HG02885 (cell line): Measurements from ENCODE around the gene CES2.
"Not testable (repeated sequence)": the region's sequence is repeated elsewhere in the genome, so short reads cannot be mapped to it uniquely, and the experiment has no call there.

Source experiments
- ATAC-seq: cut with Tn5 transposase; IDR thresholded peaks from one replicate; pipeline ENCODE4 v1.9.1; 2021; ENCODE audit warnings: mild to moderate bottlenecking; ENCODE audit not compliant: unreplicated experiment, poor library complexity

The CES2 gene

GRCh38 chr16:66974932-66975246 is 39.6 kb downstream of the CES2 start:
- ATAC-seq, result not testable (repeated sequence)

GRCh38 chr16:66975302-66975893 is 40.1 kb downstream of the CES2 start:
- no peak for ATAC-seq

DNA sequence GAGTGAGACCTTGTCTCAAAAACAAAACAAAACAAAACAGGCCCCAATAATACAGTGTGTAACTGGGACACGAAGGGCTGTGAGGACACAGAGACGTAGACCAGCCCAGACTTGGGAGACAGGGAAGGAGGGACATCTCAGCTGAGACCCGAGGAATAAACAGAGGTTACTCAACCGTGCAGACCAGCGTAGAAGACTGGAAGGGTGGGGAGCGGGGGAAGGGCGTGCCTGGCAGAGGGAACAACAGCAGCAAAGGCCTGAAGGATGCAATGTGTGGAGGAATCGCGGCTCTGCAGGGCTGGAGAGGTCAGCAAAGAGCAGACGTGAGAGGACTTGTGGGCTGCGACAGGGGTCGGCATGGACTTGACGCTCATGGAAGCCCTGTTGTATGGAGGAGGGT is 41.4 kb downstream of the CES2 start:
- no peak for ATAC-seq

DNA sequence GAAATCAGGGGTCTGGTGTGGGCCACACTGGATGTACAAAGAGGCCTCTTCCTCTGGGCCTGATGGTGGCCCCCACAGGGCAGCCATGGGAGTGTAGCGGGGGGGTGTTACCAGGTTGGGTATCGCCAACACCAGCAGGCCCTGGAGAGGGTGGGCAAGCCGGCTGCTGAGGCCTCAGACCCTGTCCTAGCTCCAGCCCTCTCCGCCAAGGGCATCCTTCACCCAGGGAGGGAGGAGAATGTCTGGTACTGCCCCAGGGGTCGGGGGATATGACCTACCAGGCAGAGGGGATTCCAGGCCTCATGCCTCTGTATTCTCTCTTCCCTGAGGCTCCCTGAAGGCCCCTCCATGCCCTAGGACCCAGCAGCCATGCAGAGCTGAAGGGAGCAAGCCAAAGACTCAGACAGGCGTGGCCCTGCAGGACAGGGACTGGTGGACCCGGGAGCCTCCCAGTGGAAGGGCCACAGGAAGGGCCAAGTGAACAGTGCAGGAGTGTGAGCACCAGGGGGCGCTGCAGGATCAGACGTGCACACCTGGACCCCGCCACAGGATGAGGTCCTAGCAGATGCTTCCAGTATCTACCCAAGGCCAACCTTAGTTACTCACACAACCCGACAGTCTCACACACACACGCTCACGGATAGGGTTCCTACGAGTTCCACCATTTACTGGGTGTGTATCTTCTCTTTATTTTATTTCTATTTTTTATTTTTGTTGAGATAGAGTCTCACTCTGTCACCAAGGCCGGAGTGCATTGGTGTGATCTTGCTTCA is 42.2 kb downstream of the CES2 start:
- ATAC-seq, result peak; percentile 81

GRCh38 chr16:66979011-66979717 is 43.8 kb downstream of the CES2 start:
- ATAC-seq, result no peak

DNA sequence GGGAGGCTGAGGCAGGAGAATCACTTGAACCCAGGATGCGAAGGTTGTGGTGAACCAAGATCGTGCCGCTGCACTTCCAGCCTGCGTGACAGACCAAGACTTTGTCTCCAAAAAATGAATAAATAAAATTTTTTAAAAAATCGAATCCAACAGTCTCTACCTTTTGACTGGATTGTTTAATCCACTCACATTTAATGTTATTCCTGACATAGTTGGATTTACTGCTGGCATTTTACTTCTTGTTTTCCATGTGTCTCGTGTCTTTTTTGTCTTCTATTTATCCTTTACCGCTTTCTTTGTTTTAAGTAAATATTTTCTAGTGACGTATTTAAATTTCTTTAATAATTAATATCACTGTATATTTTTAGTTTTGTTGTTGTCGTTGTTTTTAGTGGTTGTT is 47.7 kb downstream of the CES2 start:
- ATAC-seq, result no peak

- ATAC-seq, result no peak
Observed at GRCh38 chr16:66984892-66985311, 49.6 kb downstream of the CES2 start.

DNA sequence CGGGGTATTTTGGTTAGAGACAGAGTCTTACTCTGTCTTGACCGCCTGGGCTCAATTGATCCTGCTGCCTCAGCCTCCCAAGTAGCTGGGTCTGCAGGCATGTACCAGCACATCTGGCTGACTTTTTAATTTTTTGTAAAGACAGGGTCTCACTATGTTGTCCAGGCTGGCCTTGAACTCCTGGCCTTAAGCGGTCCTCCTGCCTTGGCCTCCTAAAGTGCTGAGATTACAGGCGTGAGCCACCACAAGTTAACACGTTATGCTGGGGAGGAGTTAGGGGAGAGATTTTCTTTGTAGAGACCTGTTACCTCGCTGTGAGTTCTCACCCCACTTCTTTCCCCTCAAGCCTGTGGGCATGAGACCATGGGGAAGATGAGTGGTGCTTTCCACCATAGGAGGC is 51.2 kb downstream of the CES2 start:
- no peak for ATAC-seq

DNA sequence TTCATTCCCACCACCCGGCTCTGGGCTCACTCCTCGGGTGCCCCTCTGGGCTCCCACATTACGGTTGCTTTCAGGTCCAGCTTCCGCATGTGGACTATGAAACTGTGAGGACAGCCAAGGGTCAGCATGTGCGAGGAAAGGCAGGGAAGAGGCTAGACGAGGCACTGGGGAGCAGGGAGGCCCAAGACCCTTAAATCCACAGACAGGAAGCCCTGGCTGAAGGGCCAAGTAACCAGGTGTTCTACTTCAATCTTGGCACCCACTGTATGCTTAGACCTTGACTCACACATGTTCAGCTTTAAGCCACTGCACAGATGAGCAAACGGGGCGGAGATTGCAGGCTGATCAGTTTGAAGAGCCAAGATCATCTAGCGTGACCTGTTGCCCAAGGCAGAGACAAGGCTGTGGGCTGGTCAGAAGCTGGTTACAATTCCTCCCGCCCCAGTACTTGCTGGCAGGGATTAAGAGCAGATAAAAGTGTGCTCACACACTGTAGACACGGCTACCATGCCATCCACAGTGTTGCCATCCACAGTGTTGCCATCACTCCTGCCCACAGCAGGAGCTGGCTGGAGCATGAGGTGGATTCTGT is 53.0 kb downstream of the CES2 start, which contains the start of gene CES4A:
CES4A (plus strand) TSS at position 393 of the 592 bp plus-strand sequence; CDS start at position 577, 184 bp downstream.
- ATAC-seq, result no peak

- ATAC-seq, result no peak
Observed at GRCh38 chr16:66991545-66992077, 56.3 kb downstream of the CES2 start.

DNA sequence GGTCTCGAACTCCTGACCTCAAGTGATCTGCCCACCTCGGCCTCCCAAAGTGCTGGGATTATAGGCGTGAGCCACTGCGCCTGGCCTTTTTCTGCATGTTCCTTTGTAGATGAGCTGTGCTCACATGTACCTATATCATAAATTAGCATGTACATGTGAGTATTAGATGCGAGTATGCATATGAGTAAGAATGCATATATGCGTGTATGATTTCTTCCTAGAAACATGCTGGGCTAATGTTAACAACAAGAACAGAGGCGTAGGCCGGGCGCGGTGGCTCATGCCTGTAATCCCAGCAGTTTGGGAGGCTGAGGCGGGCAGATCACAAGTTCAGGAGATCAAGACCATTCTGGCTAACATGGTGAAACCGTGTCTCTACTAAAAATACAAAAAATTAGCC is 58.2 kb downstream of the CES2 start:
- not testable (repeated sequence) for ATAC-seq
